Kidney tubule cell (primary cell): ENCODE measurements around the gene WDR90.

Experiments used
- DNase-seq: peaks from one replicate; pipeline ENCODE4 v3.0.0-alpha.2; 2018; ENCODE audit warnings: low spot score

The WDR90 gene

DNA sequence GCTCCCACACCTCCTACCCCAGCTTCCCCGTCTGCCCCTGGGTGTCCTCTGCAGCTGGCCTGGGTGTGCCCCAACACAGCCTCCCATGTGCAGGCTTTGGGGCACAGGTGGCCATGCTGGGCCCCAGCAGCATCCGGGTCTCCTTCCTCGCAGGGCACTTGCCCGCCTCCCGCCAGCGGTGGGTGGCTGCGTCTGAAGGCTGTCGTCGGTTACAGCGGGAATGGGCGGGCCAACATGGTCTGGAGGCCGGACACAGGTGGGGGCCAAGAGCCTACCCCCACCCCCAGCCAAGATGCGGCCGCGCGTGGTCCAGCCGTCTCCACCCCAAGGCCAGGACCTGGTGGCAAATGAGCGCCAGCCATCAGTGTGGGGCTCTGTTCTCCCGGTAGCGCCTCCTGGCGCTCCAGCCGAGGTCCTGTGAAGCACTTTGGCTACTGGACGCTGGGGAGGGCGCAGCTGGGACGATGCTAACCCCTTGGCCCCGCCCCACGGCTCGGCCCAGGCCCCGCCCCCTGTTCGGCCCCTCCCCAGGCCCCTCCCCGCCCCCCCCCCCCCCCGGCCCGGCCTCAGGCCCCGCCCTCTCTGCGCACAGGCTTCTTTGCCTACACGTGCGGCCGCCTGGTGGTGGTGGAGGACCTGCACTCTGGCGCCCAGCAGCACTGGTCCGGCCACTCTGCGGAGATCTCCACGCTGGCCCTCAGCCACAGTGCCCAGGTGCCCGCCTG lies 11.5 kb downstream of the WDR90 start:
- DNase-seq, result peak; percentile 90

DNA sequence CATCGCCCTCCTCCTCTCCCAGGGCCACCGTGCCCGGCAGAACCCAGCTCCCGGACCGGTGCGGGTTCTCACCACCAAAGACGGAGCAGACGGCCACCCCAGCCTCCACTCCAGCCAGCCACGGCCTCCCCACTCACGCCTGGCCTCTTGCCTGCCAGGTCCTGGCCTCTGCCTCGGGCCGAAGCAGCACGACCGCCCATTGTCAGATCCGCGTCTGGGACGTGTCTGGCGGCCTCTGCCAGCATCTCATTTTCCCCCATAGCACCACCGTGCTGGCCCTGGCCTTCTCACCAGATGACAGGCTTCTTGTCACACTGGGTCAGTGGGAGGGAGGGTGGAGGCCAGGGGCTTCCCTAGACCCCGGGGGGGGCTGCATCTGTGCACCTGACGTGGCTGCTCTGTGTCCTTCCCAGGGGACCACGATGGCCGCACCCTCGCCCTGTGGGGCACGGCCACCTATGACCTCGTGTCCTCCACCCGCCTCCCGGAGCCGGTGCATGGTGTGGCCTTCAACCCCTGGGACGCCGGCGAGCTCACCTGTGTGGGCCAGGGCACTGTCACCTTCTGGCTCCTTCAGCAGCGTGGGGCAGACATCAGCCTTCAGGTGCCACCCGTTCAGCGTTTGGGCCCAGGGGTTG lies 12.1 kb downstream of the WDR90 start:
- no peak for DNase-seq

DNA sequence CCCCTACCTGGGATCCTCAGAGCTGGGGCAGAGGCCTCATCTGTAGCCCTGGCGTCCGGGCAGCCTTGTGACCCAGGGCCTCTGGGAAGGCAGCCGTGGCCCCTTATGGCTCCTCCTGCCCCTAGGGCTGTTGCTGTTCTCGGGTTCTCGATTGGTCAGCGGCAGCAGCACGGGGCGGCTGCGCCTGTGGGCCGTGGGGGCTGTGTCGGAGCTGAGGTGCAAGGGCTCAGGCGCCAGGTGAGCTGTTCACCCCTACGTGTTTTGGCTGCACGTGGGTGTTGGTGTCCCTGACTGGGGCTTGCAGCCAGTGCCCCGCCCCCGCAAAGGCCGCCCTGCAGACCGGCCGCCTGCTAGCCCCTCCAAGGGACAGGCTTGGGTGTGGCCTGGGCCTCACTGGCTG lies 12.9 kb downstream of the WDR90 start:
- DNase-seq, result no peak

DNA sequence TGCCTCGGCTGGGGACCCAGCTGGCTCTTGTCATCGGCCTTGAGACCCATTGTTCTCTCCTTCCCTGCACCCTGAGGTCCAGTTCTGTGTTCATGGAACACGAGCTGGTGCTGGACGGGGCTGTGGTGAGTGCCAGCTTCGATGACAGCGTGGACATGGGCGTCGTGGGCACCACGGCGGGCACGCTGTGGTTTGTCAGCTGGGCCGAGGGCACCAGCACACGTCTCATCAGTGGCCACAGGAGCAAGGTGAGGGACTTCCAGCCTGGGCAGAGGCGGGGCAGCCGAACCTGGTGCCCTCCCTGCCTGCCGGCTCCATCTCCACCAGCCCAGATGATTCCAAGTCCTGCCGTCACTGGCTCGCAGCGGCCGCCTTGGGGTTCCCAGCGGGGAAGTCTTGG lies 13.4 kb downstream of the WDR90 start:
- DNase-seq, result no peak

DNA sequence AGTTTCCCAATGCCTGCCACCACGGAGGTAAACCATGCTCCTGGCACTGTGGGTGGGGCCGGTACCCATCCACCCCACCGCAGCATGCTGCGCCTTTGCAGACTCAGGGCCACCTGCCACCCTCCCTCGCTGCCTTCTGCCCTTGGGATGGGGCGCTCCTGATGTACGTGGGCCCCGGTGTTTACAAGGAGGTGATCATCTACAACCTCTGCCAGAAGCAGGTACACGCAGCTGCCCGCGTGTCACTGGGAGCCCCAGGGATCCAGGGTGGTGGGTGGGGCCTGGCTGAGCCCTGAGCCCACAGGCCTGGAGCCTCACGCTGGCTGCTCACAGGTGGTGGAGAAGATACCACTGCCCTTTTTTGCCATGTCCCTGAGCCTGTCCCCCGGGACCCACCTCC lies 17.4 kb downstream of the WDR90 start:
- DNase-seq, result no peak

DNA sequence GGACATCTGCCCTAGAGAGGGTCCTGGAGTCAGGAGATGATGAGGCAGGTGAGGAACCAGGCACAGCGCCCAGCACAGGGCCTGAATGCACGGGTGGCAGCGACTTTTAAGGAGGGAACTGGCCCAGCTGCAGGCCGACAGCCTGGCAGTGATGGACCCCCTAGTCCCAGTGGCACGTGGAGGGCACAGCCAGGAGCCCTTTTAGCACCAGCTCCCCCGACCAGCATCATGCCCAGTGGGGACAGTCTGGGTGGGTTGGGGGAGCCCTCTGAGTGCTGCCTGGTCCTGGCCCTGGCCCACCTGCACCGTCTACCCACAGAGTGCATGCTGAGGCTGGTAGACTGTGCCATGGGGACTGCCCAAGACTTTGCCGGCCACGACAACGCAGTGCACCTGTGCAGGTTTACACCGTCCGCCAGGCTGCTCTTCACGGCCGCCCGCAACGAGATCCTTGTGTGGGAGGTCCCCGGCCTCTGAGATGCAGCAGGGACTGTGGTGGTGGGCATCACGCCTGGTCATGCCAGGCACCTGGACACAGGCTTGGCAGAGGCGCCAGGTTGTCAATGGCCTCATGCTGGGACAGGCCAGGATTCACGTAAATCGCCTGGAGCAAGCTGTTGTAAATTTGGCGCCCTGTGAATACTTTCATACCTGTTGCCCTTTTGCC lies 18.1 kb downstream of the WDR90 start:
- no peak for DNase-seq

DNA sequence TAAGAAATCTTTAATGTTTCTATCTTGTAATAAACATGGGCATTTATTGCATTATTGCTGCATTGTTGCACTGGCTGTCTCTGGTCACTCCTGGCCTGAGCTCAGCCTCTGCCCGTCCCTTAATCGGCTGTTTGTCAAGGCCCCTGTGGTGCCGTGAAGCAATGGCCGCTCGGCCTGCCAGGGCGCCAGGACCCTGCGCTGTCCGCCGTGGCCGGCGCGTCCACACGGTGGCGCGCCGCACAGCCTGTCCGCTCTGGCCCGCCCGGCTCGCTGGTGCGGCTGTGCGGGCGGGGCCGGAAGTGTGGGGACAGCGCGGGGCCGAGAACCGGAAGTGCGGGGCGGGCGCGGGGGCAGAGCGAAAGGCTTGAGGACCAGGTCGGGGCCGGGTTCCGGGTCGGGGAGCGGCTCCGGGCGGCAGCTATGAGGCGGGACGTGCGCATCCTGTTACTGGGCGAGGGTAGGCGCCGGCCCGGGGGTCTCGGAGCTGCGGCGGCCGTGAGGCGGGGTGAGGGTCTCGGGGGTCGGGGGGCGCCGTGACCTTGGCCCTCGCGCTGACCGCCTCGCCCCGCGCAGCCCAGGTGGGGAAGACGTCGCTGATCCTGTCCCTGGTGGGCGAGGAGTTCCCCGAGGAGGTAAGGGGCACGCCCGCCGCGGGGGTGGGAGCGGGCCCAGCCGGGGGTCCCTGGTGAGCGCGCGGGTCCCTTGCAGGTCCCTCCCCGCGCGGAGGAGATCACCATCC lies 18.8 kb downstream of the WDR90 start, which contains the start of gene RHOT2:
TSS of gene RHOT2 (plus strand) at position 353 of the 739 bp plus-strand sequence. CDS start at position 421, 68 bp downstream.
- DNase-seq, result peak; percentile 93

DNA sequence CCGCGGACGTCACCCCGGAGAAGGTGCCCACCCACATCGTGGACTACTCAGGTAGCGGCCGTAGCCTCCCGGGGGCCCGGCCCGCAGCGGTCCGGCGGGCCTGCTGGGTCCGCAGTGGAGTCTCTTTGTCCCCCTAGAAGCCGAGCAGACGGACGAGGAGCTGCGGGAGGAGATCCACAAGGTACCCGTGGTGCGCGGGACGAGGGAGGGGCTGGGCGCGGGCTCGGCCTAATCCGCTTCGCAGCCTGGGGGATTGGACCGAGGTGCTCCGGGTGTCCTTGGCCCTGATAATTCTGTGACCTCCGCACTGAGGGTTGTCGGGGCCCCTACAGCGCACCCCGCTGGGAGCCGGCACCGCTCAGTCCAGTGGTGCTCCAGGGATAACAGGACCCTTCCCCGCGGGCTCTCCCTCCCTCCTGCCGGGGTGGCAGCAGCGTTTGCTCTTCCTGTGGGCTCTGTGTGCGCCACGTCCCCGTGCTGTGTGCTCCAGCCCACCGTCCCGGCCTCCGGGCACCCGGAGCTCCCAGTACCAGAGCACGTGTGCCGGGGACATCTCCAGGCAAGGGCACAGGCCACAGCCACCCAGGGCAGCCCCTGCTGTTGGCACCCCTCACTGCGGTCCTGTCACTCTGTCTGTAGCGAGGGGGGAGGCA lies 19.5 kb downstream of the WDR90 start:
- no peak for DNase-seq

DNA sequence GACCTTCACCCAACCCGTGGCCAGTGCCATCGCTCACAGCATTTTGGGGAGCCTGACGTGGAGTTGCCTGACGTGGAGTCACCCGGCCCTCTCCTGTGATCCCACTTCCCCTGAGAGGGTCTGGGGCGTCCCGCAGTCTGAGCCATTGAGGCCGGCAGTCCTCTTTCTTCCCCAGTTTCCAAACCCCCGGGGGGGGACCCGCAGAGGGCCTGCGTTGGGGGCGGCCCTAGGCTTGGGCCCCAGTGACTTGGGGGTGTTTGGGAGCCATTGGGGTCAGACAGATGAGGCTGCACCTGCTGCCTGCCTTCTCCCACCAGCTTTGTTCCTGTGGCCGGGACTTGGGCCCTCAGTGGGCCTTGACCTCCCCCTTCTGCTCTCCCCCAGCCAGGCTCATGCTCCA lies 20.5 kb downstream of the WDR90 start:
- no peak for DNase-seq

DNA sequence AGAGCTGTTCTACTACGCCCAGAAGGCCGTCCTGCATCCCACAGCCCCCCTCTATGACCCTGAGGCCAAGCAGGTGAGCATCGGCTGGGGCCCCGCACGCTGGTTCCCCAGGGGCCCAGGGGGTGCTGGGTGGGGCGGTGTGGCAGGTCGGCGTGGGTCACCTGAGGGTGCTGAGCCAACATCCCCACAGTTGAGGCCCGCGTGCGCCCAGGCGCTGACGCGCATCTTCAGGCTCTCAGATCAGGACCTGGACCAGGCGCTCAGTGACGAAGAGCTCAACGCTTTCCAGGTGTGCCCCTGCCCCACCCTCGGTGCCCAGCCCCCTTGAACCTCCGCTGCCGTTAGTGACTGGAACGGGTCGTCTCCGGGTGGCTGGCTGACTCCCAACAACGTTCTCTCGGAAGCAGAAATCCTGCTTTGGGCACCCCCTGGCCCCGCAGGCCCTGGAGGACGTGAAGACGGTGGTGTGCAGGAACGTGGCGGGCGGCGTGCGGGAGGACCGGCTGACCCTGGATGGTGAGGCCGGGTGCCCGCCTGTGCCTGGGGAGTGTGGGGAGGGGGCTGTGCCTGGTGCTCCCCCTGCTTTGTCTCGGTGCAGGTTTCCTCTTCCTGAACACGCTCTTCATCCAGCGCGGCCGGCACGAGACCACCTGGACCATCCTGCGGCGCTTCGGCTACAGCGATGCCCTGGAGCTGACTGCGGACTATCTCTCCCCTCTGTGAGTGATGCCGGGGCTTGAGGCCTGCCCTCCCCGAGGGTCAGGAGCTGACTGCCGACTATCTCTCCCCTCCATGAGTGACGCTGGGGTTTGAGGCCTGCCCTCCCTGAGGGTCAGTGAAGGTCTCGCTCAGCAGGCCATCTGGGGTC lies 21.6 kb downstream of the WDR90 start:
- no peak for DNase-seq

DNA sequence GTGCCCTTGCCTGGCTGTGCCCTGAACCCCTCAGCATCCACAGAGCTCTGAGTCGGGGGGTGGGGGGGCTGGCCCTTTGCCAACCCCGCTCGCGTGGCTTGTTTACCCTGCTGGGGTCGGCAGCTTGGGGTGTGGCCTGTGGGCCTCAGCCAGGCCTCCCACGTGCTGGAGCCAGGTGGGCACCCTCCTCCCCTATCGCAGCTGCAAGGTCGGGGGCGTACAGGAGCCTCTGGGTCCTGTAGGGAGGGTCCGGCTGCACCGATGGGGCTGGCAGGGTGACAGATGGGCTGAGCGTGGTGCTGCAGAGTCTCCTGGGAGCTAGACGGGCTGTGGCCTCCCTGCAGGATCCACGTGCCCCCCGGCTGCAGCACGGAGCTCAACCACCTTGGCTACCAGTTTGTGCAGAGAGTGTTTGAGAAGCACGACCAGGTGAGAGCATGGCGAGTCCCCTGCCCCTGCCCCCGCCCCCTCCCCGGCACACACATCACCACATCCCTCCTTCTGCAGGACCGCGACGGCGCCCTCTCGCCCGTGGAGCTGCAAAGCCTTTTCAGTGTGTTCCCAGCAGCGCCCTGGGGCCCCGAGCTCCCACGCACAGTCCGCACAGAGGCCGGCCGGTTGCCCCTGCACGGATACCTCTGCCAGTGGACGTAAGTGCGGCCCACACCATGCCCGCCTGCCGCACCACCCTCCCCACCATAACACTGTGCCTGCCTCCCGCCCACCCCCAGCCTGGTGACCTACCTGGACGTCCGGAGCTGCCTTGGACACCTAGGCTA lies 22.4 kb downstream of the WDR90 start:
- no peak for DNase-seq

DNA sequence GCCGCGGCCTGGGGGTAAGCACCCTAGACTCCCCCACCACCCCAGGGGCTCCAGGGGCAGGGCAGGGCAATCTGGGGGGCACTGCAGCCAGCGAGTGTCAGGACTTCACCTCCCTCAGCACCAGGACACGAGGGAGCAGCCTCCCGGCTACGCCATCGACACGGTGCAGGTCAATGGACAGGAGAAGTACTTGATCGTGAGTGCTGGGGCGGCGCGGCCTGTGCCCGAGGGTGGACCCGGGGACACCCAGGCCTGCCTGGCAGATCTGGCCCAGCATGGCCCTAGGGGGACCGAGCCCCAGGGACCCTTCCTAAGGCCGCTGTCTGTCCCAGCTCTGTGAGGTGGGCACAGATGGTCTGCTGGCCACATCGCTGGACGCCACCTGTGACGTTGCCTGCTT lies 23.2 kb downstream of the WDR90 start:
- no peak for DNase-seq

DNA sequence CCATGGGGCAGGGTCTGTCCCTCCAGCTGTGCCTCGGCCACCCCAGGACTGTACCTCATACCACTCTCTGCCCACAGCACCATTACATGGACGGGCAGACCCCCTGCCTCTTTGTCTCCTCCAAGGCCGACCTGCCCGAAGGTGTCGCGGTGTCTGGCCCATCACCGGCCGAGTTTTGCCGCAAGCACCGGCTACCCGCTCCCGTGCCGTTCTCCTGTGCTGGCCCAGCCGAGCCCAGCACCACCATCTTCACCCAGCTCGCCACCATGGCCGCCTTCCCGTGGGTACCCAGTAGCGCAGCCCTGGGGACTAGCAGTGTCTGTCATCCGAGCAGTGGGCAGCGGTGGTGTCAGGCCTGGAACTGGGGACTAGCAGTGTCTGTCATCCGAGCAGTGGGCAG lies 23.7 kb downstream of the WDR90 start:
- DNase-seq, result no peak

DNA sequence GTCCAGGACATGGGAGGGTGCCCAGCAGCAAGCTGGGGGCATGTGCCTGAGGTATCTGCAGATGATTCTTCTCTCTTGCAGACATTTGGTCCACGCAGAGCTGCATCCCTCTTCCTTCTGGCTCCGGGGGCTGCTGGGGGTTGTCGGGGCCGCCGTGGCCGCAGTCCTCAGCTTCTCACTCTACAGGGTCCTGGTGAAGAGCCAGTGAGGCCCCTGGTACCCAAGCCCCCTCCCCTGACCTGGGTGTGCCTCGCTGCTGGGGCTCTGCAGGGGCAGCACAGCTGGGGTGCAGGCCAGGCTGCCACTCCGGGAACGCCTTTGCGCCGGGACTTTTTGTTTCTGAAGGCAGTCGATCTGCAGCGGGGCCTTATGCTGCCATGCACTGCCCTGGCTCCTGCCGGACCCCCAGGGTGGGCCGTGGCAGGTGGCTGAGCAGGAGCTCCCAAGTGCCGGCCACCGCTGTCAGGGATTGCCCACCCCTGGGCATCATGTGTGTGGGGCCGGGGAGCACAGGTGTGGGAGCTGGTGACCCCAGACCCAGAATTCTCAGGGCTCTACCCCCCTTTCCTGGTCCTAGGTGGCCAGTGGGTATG lies 24.3 kb downstream of the WDR90 start:
- DNase-seq, result no peak

DNA sequence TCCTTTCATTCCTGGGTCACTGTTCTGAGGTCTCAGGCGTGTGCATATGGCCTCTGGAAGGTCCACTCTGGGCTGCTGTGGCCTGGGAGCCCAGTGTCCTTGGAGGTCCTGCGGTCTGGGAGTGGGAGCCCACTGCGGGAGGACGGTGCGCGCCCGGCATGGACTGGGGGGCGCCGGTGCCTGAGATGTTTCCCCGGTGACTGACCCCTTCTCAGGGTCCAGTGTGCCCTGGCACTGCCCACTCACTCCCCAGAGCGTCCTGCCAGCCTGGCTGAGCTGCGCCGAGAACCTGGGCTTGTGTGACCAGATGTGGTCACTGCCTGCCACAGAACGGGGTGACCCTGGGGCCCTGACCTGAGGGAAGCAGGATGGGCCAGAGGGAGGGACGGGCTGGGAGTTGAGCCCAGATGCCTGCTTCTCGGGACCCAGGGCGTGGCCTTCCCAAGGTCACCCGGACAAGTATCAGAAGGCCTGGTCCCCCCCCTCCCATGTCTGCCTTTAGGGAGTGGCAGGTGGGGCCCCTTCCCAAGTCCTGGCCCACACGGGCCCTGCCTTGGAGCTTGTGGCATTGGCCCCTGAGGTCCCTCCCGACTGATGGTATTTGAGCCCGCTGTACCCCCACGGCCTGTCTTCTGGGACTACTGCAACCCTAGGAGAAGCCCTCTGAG lies 25.2 kb downstream of the WDR90 start:
- no peak for DNase-seq

DNA sequence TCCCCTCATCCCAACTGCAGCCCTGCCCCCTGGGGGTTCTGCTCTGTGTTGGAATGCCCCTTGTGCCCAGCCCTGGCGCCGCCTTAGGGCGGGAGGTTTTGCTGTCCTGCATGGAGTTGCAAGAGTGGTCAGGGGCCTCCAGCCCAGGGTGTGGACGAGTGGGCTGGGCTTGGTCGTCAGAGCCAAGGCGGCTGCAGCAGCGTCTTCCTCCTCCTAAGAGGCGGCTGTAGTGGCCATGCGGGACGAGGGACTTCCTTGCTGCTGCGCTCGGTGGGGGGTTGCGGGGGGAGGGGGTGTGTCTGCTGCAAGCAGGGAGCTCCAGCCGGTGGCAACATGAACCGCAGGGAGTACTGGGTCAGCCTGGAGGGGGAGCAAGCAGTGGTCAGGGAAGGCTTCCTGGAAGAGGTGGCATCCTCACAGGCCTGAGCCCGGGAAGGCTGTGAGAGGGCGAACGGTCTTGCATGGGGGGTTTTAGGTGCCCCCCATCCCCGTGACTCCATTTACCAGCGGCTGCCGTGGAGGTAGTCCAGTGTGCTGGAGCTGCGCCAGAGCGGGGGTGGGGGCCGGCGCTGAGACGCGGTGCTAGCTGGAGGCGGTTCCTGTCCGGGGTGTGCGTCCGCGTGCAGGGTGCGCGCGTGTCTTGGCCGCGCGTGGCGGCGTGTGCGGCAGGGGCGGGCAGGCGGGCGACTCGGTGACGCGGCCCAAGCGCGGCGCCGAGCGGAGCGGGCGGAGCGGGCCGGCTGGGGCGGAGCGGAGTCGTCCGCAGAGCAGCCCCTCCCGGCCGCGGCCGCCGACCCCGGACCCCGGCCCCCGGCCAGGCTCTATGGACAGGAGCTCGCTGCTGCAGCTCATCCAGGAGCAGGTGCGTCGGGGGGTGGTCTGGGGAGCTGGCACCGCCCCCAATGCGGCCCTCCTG lies 26.1 kb downstream of the WDR90 start, which contains the start of gene RHBDL1:
TSS of gene RHBDL1 (plus strand) at position 704 of the 916 bp plus-strand sequence. CDS start at position 824, 120 bp downstream.
- DNase-seq, result peak; percentile 55

DNA sequence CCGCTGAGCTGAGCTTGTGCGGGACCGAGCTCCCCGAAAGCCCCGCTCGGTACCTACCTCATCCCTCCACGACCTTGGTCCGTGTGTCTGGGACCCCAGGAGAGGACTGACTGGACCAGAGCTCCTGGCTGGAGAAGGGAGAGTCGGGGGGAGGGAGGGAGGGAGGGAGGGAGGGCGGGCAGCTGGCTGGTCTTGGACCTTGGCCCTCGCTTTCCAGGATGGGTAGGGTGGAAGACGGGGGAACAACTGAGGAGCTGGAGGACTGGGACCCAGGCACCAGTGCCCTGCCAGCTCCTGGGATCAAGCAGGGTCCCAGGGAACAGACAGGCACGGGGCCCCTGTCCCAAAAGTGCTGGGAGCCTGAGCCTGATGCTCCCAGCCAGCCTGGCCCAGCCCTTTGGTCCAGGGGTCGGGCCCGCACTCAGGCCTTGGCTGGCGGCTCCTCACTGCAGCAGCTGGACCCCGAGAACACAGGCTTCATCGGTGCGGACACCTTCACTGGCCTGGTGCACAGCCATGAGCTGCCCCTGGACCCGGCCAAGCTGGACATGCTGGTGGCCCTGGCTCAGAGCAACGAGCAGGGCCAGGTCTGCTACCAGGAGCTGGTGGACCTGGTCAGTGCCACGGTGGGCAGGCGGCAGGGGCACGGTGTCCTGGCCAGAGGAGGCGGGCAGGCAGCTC lies 26.9 kb downstream of the WDR90 start:
- DNase-seq, result no peak

DNA sequence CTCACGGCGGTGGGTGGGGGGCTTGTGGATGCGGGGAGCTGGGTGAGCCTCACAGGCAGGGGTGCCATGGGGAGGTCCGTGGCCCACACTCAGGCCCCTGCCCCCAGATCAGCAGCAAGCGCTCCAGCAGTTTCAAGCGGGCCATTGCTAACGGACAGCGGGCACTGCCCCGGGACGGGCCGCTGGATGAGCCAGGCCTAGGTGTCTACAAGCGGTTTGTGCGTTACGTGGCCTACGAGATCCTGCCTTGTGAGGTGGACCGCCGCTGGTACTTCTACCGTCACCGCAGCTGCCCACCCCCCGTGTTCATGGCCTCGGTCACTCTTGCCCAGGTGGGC lies 27.4 kb downstream of the WDR90 start:
- DNase-seq, result no peak
